Measurements from ENCODE around the gene ALG10.
"Not testable (repeated sequence)": the region's sequence is repeated elsewhere in the genome, so short reads cannot be mapped to it uniquely, and the experiment has no call there.

GRCh38 chr12:34047855-34048254 lies 25.6 kb downstream of the ALG10 start:
- not testable (repeated sequence) for TF ChIP-seq CTCF (conservative IDR thresholded peaks at IDR 0.05; ENCODE audit: low read depth, low read length); USF2 (IDR thresholded peaks at IDR 0.05; ENCODE audit: low read depth, low read length); MAFK (IDR thresholded peaks at IDR 0.05; ENCODE audit: low read depth, low read length); POLR2A (IDR thresholded peaks at IDR 0.05; ENCODE audit: low read depth, low read length); CEBPB (IDR thresholded peaks at IDR 0.05; ENCODE audit: low read depth, low read length); CHD1 (IDR thresholded peaks at IDR 0.05; ENCODE audit: low read depth, low read length); SMC3 (IDR thresholded peaks at IDR 0.05; ENCODE audit: low read depth, low read length); MAZ (IDR thresholded peaks at IDR 0.05; ENCODE audit: borderline replicate concordance, low read depth, low read length); RFX5 (IDR thresholded peaks at IDR 0.05; ENCODE audit: low read depth, low read length); FOS (IDR thresholded peaks at IDR 0.05; ENCODE audit: low read depth, low read length); MXI1 (IDR thresholded peaks at IDR 0.05; ENCODE audit: borderline replicate concordance, low read depth, low read length); BHLHE40 (IDR thresholded peaks at IDR 0.05; ENCODE audit: low read depth, low read length); ELK1 (IDR thresholded peaks at IDR 0.05; ENCODE audit: borderline replicate concordance, low read depth, low read length)
